ENCODE results near the gene SLC4A1AP. TPM values are rescaled to one million over a fixed set of nuclear protein-coding genes. Genes with fewer than 3 reads are reported as not detected.

The SLC4A1AP gene
- 12.5 and 15.5 TPM in 2 replicates for polyA plus RNA-seq (2011; rRNA removed)
- polyA minus RNA-seq (2011; rRNA and poly(A)+ RNA removed) = 5.3 and 8.9 TPM in 2 replicates

GRCh38 chr2:27663285-27664153 is at the start of gene SLC4A1AP, which contains the start of gene SUPT7L:
Gene SLC4A1AP (plus strand): TSS chr2:27663889. CDS start chr2:27663915, 26 bp downstream.
Gene SUPT7L (minus strand): TSS chr2:27663614. CDS start chr2:27662192, 1,422 bp downstream.
- H3K27me3 ChIP-seq (ENCODE audit: control insufficient read depth, insufficient read depth, low read length) = no peaks in the 10 kb centered on the region
- POLR2A ChIA-PET = interaction anchor here (0.6 to 1.4 kb wide), 8 partner anchors 11 to 615 kb away, joined by 3 to 6 read pairs (median 4); partner anchors contain the start of genes CCDC121, GPN1, GTF3C2 and NRBP1
- DNase-seq (ENCODE audit: low read depth, low spot score) = peak; percentile 61
- peak; percentile 14 for TF ChIP-seq CTCF (IDR thresholded peaks at IDR 0.05; ENCODE audit: low read depth, low read length)
- H3K9me3 ChIP-seq (ENCODE audit: control insufficient read depth, insufficient read depth, low read length) = 0 out of 2 replicates have a peak, but pooled peaks cover 3% of the 10 kb centered on the region
- H3K4me3 ChIP-seq (ENCODE audit: low read depth, low read length) = peak within 1 kb of the TSS; percentile 95
- H3K27ac ChIP-seq (ENCODE audit: low read depth, low read length) = peak within 1 kb of the TSS; percentile 92
- CTCF ChIA-PET = interaction anchor here (1.4 kb wide), 1 partner anchor 20 kb away, joined by 21 read pairs; no protein-coding TSS in a partner anchor

GRCh38 chr2:27613985-27614384 is 49.7 kb upstream of the SLC4A1AP start:
- Histone ChIP-seq H3K9me3 (ENCODE audit: control insufficient read depth, insufficient read depth, low read length) (no peaks in the 10 kb centered on the region), H3K4me3 (ENCODE audit: low read depth, low read length) (no peak overlapping the region), H3K27me3 (ENCODE audit: control insufficient read depth, insufficient read depth, low read length) (no peaks in the 10 kb centered on the region), H3K27ac (ENCODE audit: low read depth, low read length) (no peak overlapping the region)
- POLR2A ChIA-PET = no interaction called here
- TF ChIP-seq CTCF (IDR thresholded peaks at IDR 0.05; ENCODE audit: low read depth, low read length) = no peak
- no peak for DNase-seq (ENCODE audit: low read depth, low spot score)
- CTCF ChIA-PET = no interaction called here

GRCh38 chr2:27615316-27615715 is 48.4 kb upstream of the SLC4A1AP start:
- ChIA-PET POLR2A (no interaction called here), CTCF (no interaction called here)
- H3K27me3 ChIP-seq (ENCODE audit: control insufficient read depth, insufficient read depth, low read length) = no peaks in the 10 kb centered on the region
- no peak for DNase-seq (ENCODE audit: low read depth, low spot score)
- no peak overlapping the region for H3K4me3 ChIP-seq (ENCODE audit: low read depth, low read length)
- H3K9me3 ChIP-seq (ENCODE audit: control insufficient read depth, insufficient read depth, low read length) = no peaks in the 10 kb centered on the region
- no peak overlapping the region for H3K27ac ChIP-seq (ENCODE audit: low read depth, low read length)
- TF ChIP-seq CTCF (IDR thresholded peaks at IDR 0.05; ENCODE audit: low read depth, low read length) = no peak

GRCh38 chr2:27621524-27621923 is 42.2 kb upstream of the SLC4A1AP start:
- no peak overlapping the region for H3K4me3 ChIP-seq (ENCODE audit: low read depth, low read length)
- ChIA-PET CTCF (interaction anchor here (1.0 kb wide), 1 partner anchor 62 kb away, joined by 3 read pairs; no protein-coding TSS in a partner anchor), POLR2A (no interaction called here)
- DNase-seq (ENCODE audit: low read depth, low spot score) = no peak
- H3K27ac ChIP-seq (ENCODE audit: low read depth, low read length) = no peak overlapping the region
- no peaks in the 10 kb centered on the region for H3K27me3 ChIP-seq (ENCODE audit: control insufficient read depth, insufficient read depth, low read length)
- H3K9me3 ChIP-seq (ENCODE audit: control insufficient read depth, insufficient read depth, low read length) = no peaks in the 10 kb centered on the region
- TF ChIP-seq CTCF (IDR thresholded peaks at IDR 0.05; ENCODE audit: low read depth, low read length) = no peak

- TF ChIP-seq CTCF (IDR thresholded peaks at IDR 0.05; ENCODE audit: low read depth, low read length) = no peak
- peak; percentile 42 for DNase-seq (ENCODE audit: low read depth, low spot score)
- POLR2A ChIA-PET = no interaction called here
- Histone ChIP-seq H3K27ac (ENCODE audit: low read depth, low read length) (no peak overlapping the region), H3K27me3 (ENCODE audit: control insufficient read depth, insufficient read depth, low read length) (no peaks in the 10 kb centered on the region), H3K9me3 (ENCODE audit: control insufficient read depth, insufficient read depth, low read length) (no peaks in the 10 kb centered on the region), H3K4me3 (ENCODE audit: low read depth, low read length) (no peak overlapping the region)
- CTCF ChIA-PET = interaction anchor here (1.4 kb wide), 1 partner anchor 60 kb away, joined by 3 read pairs; no protein-coding TSS in a partner anchor
These were observed 40.7 kb upstream of the SLC4A1AP start for GRCh38 chr2:27622921-27623384.

All from AG04450 (cell line).